Transverse colon (tissue), 4 donors: ENCODE results near the gene PHYHD1.

ENCODE experiments used
- POLR2A ChIP-seq: fragments of 450-650 bp; IDR thresholded peaks from one replicate; pipeline ENCODE4 v1.6.1; 2016; ENCODE audit warnings: antibody characterized with exemption, mild to moderate bottlenecking, moderate library complexity
- POLR2AphosphoS5 ChIP-seq, 3 donors: sonication (generic); formaldehyde crosslinking; IDR thresholded peaks; one replicate each; pipeline ENCODE4 v1.6.1; 2016; ENCODE audit warnings: antibody characterized with exemption in 3 of 3
- TF ChIP-seq, protein P1 (sequence below), 5 experiments: fragments of 200-600 bp in 3 of 5; fragments of 450-650 bp in 2 of 5; sonication (generic) in 3 of 5; IDR thresholded peaks; 1 replicate in 2 of 5; 2 replicates in 3 of 5; pipeline ENCODE4 v1.5.1; 2016 to 2017; ENCODE audit warnings: antibody characterized with exemption in 5 of 5, inconsistent platforms in 3 of 5, mild to moderate bottlenecking in 2 of 5, moderate library complexity in 1 of 5

DNA sequence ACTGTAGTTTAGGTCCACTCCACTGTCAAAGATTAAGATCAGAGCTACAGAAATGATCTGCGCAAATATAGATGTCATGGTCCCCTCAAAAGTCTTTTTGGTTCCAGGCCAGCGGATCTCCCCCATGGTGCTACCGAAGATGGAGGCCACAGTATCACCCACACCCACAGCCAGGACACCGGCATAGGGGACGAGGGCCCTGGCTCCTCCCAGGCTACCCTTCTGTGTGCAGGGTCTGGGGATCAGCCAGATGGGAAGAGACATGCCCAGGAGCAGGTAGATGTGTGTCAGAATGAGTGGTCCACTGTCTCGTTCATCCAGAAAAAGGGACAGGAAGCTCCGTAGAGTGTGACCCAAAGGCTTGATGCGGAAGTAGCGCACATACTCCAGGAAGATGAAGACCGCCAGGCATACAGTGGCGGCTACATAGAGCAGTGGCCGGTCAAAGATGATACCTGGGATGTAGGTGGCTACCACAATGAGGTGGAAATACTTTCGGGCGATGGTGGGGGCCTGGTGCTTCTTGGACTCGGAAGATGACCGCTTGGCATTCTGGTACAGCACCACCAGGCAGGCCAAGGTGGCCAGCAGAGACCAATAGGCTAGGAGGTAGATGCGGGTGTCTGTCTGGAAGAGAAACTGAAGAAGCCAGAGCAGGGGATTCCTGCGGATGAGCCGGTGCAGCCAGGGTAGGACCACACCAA lies 25.2 kb downstream of the PHYHD1 start:
- TF ChIP-seq POLR2A: no peak
- TF ChIP-seq, protein P1, sequence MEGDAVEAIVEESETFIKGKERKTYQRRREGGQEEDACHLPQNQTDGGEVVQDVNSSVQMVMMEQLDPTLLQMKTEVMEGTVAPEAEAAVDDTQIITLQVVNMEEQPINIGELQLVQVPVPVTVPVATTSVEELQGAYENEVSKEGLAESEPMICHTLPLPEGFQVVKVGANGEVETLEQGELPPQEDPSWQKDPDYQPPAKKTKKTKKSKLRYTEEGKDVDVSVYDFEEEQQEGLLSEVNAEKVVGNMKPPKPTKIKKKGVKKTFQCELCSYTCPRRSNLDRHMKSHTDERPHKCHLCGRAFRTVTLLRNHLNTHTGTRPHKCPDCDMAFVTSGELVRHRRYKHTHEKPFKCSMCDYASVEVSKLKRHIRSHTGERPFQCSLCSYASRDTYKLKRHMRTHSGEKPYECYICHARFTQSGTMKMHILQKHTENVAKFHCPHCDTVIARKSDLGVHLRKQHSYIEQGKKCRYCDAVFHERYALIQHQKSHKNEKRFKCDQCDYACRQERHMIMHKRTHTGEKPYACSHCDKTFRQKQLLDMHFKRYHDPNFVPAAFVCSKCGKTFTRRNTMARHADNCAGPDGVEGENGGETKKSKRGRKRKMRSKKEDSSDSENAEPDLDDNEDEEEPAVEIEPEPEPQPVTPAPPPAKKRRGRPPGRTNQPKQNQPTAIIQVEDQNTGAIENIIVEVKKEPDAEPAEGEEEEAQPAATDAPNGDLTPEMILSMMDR (IDR thresholded peaks at IDR 0.05): no peak
- no peak for TF ChIP-seq POLR2AphosphoS5 (IDR thresholded peaks at IDR 0.05)
